Osteoblast (primary cell): Measurements from ENCODE around the gene BMI1. TPM values are rescaled to one million over a fixed set of nuclear protein-coding genes. Genes with fewer than 3 reads are reported as not detected.

Experiments used
- DNase-seq: peaks from one replicate; pipeline ENCODE4 v3.0.0; 2011; ENCODE audit warnings: low spot score, mixed read lengths; ENCODE audit not compliant: insufficient read length; ENCODE audit errors: missing footprints
- H2AFZ ChIP-seq: 2 replicates; pipeline ENCODE4 v1.6.0; 2011; ENCODE audit warnings: mild to moderate bottlenecking, low read length
- H3K27ac ChIP-seq: 2 replicates; pipeline ENCODE4 v1.5.1; 2011; ENCODE audit warnings: mild to moderate bottlenecking, low read depth, low read length, moderate library complexity
- H3K27me3 ChIP-seq: 2 replicates; pipeline ENCODE4 v1.6.0; 2012; ENCODE audit warnings: mild to moderate bottlenecking, control low read depth, inconsistent platforms, low read length, moderate library complexity; ENCODE audit not compliant: insufficient read depth
- H3K36me3 ChIP-seq: 2 replicates; pipeline ENCODE4 v1.5.1; 2011; ENCODE audit warnings: mild to moderate bottlenecking, low read length, control low read depth, moderate library complexity; ENCODE audit not compliant: insufficient read depth
- H3K4me1 ChIP-seq: 2 replicates; pipeline ENCODE4 v1.5.1; 2011; ENCODE audit warnings: mild to moderate bottlenecking, low read length, control low read depth, moderate library complexity; ENCODE audit not compliant: insufficient read depth
- H3K4me2 ChIP-seq: 2 replicates; pipeline ENCODE4 v1.6.0; 2011; ENCODE audit warnings: mild to moderate bottlenecking, low read length; ENCODE audit not compliant: insufficient read depth
- H3K4me3 ChIP-seq: fragments of 200-600 bp; sonication (generic); 3 replicates; pipeline ENCODE4 v1.5.1; 2012; ENCODE audit warnings: mild to moderate bottlenecking, low read length, inconsistent platforms; ENCODE audit not compliant: insufficient read depth
- H3K79me2 ChIP-seq: 2 replicates; pipeline ENCODE4 v1.6.0; 2012; ENCODE audit warnings: mild to moderate bottlenecking, low read length, control low read depth, inconsistent platforms; ENCODE audit not compliant: insufficient read depth
- H3K9me3 ChIP-seq: 2 replicates; pipeline ENCODE4 v1.5.1; 2011; ENCODE audit warnings: low read depth, low read length, control low read depth
- H4K20me1 ChIP-seq: 2 replicates; pipeline ENCODE4 v1.6.0; 2012; ENCODE audit warnings: mild to moderate bottlenecking, low read length, control low read depth; ENCODE audit not compliant: insufficient read depth
- CTCF ChIP-seq: IDR thresholded peaks from 2 replicates; pipeline ENCODE4 v1.5.1; 2011; ENCODE audit warnings: mild to moderate bottlenecking, low read depth, low read length, moderate library complexity; ENCODE audit errors: extremely low read depth
- total RNA-seq: library from RNA; depleted of rRNA; stranded (reverse); fragments of >200 nt; gene quantifications from 2 replicates; pipeline ENCODE4 v1.2.3, GENCODE V29; 2012

BMI1 gene
- total RNA-seq, 1 donor: 73.1 TPM

DNA sequence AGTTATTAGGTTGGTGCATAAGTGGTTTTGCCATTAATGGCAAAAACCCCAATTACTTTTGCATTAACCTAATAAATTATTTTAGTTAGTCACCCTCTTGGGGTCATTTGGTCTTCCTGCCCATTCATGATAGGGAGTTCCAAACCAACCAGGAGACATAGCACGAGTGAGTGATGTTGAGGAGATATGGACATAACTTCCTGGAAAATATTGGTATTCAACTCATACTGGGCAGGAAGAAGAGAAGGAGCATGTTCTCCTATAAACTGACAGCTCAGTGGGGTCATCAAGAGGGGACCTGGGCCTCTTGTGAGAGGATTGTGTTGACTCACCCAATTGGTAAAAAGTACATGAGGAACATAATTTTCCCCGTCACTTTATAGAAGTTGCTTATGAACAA is 48.1 kb downstream of the BMI1 start:
- H3K4me2 ChIP-seq: no peak overlapping the region
- no peak overlapping the region for H3K4me3 ChIP-seq
- H3K79me2 ChIP-seq: no peaks in the 10 kb centered on the region
- no peak for TF ChIP-seq CTCF
- DNase-seq: no peak
- no peaks in the 10 kb centered on the region for H3K9me3 ChIP-seq
- no peaks in the 10 kb centered on the region for H3K27me3 ChIP-seq
- no peaks in the 10 kb centered on the region for H3K4me1 ChIP-seq
- no peak overlapping the region for H2AFZ ChIP-seq
- H3K27ac ChIP-seq: no peak overlapping the region
- no peaks in the 10 kb centered on the region for H4K20me1 ChIP-seq
- no peaks in the 10 kb centered on the region for H3K36me3 ChIP-seq

- Histone ChIP-seq H3K4me1 (no peaks in the 10 kb centered on the region), H3K4me2 (no peak overlapping the region), H3K27ac (no peak overlapping the region), H4K20me1 (no peaks in the 10 kb centered on the region), H3K36me3 (no peaks in the 10 kb centered on the region), H3K9me3 (no peaks in the 10 kb centered on the region), H3K27me3 (no peaks in the 10 kb centered on the region), H2AFZ (no peak overlapping the region), H3K4me3 (no peak overlapping the region), H3K79me2 (no peaks in the 10 kb centered on the region)
- DNase-seq: no peak
- no peak for TF ChIP-seq CTCF
Observed at GRCh38 chr10:22369434-22370072, 48.7 kb downstream of the BMI1 start.

- no peak for TF ChIP-seq CTCF
Observed at GRCh38 chr10:22370320-22370719, 49.4 kb downstream of the BMI1 start.

DNA sequence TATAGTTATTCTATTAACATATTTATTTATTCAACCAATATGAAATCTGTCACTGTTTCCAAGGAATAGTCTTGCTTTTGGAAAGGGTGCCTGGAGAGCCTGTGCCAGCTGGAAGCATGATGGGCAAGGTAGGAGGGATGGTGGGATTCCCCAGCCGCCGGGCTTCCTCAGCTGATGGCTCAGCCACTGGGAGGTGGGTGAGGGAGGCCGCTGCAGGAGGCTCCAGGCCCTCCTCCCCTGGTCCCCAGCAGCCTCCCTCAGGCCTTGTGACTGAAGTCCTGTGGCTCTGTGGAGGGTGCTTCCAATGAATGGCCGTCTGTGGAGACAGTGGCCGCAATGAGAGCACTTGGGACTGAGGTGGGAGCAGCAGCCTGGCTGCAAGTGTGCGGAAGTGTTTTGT is 51.4 kb downstream of the BMI1 start:
- Histone ChIP-seq H3K36me3 (no peaks in the 10 kb centered on the region), H2AFZ (no peak overlapping the region), H3K4me1 (no peaks in the 10 kb centered on the region), H3K27me3 (no peaks in the 10 kb centered on the region), H4K20me1 (no peaks in the 10 kb centered on the region), H3K79me2 (no peaks in the 10 kb centered on the region), H3K4me2 (no peak overlapping the region), H3K4me3 (no peak overlapping the region), H3K27ac (no peak overlapping the region), H3K9me3 (no peaks in the 10 kb centered on the region)
- TF ChIP-seq CTCF: no peak
- no peak for DNase-seq

More at GRCh38 chr10:22370320-22370719, 49.4 kb downstream of the BMI1 start:
- no peak overlapping the region for H3K4me2 ChIP-seq
- no peaks in the 10 kb centered on the region for H3K4me1 ChIP-seq
- no peaks in the 10 kb centered on the region for H3K79me2 ChIP-seq
- H3K9me3 ChIP-seq: no peaks in the 10 kb centered on the region
- DNase-seq: no peak
- H3K27me3 ChIP-seq: no peaks in the 10 kb centered on the region
- H2AFZ ChIP-seq: no peak overlapping the region
- no peak overlapping the region for H3K27ac ChIP-seq
- no peaks in the 10 kb centered on the region for H4K20me1 ChIP-seq
- H3K4me3 ChIP-seq: no peak overlapping the region
- no peaks in the 10 kb centered on the region for H3K36me3 ChIP-seq
